GM12801 (cell line): Measurements from ENCODE around the gene OR2V1.

Experiments
- CTCF ChIP-seq: IDR thresholded peaks from one replicate; pipeline ENCODE4 v1.5.1; 2011; ENCODE audit warnings: control low read depth; ENCODE audit not compliant: insufficient read length; ENCODE audit errors: extremely low read depth

OR2V1 gene

GRCh38 chr5:181130832-181131496 is at the start of gene OR2V1:
Gene OR2V1 (minus strand): TSS chr5:181131169. CDS start chr5:181125304, 5,865 bp downstream.
- TF ChIP-seq CTCF, result no peak

- no peak for TF ChIP-seq CTCF
These were observed 45.4 kb upstream of the OR2V1 start for GRCh38 chr5:181176254-181176952.

GRCh38 chr5:181173420-181174342 is 42.7 kb upstream of the OR2V1 start:
- no peak for TF ChIP-seq CTCF

- TF ChIP-seq CTCF, result no peak
These were observed 42.1 kb upstream of the OR2V1 start for GRCh38 chr5:181173027-181173419.

GRCh38 chr5:181171782-181172181 is 40.8 kb upstream of the OR2V1 start:
- no peak for TF ChIP-seq CTCF

- no peak for TF ChIP-seq CTCF
These were observed 40.0 kb upstream of the OR2V1 start for GRCh38 chr5:181170996-181171395.

GRCh38 chr5:181170237-181170825 is 39.4 kb upstream of the OR2V1 start:
- no peak for TF ChIP-seq CTCF
